ENCODE data around the gene LRRN2.

DNA sequence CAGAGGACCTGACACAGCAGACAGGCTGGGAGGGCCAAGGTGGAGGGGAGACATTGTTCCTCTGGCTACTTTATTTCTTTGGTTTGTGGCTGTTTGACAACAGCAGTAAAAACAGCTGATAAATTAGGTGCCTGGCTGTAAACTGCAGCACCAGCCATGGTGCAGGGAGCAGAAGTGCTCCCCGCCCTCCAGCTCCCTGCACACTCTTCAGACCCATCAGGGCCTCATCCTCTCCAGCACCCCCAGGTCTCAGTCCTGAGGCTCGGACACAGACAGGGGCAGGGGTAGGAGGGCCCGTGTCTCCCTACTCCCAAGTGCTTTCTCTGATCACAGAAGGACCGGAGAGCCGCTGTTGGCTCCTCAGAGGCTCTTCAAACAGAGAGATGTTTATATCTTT is 17.7 kb upstream of the LRRN2 start:
- TF ChIP-seq NFE2L1 (CRISPR knock-in tag; IDR thresholded peaks at IDR 0.05) = no peak
- TF ChIP-seq MLX (CRISPR knock-in tag; IDR thresholded peaks at IDR 0.05) = no peak
- TF ChIP-seq, protein P1, sequence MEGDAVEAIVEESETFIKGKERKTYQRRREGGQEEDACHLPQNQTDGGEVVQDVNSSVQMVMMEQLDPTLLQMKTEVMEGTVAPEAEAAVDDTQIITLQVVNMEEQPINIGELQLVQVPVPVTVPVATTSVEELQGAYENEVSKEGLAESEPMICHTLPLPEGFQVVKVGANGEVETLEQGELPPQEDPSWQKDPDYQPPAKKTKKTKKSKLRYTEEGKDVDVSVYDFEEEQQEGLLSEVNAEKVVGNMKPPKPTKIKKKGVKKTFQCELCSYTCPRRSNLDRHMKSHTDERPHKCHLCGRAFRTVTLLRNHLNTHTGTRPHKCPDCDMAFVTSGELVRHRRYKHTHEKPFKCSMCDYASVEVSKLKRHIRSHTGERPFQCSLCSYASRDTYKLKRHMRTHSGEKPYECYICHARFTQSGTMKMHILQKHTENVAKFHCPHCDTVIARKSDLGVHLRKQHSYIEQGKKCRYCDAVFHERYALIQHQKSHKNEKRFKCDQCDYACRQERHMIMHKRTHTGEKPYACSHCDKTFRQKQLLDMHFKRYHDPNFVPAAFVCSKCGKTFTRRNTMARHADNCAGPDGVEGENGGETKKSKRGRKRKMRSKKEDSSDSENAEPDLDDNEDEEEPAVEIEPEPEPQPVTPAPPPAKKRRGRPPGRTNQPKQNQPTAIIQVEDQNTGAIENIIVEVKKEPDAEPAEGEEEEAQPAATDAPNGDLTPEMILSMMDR (IDR thresholded peaks at IDR 0.05) = no peak
- no peak for TF ChIP-seq MYBL2 (CRISPR knock-in tag; IDR thresholded peaks at IDR 0.05)
- no peak for TF ChIP-seq USF2 (CRISPR knock-in tag; IDR thresholded peaks at IDR 0.05)
- no peak for TF ChIP-seq KAT7 (CRISPR knock-in tag; IDR thresholded peaks at IDR 0.05; ENCODE audit: borderline replicate concordance)

All from WTC11 (cell line).